NT2/D1 (cell line): ENCODE data around the gene EXOC3L2.

Source experiments
- SUZ12 ChIP-seq: IDR thresholded peaks from 2 replicates; pipeline ENCODE4 v1.6.1; 2011; ENCODE audit not compliant: insufficient read length, insufficient read depth; ENCODE audit errors: extremely low read depth
- YY1 ChIP-seq: IDR thresholded peaks from 2 replicates; pipeline ENCODE4 v1.6.1; 2011; ENCODE audit not compliant: insufficient read length, insufficient read depth

DNA sequence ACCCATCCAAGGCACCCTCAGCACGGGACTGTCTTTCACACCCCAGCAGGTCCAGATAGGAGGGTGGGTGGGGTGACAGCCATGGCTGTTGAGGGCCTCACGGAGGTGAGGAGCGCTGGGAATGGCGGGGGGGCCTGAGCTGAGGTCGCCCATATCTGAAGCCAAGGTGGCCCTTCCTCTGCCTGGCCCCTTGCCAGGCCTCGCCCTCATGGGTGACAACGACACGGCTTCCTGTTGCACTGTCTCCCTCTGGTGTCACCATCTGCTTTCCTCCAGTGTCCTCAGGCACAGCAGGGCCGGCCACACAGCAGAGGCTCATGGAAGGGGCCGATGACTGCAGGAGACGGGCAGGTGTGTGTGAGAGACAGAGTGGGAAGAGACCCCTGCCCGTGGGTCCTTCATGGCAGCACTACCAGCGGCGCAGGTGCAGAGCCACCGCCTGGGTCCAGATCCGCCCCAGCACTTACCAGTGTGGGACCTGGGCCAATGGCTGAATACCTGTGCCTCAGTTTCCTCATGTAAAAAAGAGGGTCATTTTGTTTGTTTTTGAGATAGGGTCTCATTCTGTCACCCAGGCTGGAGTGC is 76.3 kb downstream of the EXOC3L2 start:
- no peak for TF ChIP-seq SUZ12
- TF ChIP-seq YY1 = no peak
